Stimulated activated CD4-positive, alpha-beta T cell treated with anti-CD3 and anti-CD28 coated beads, Interleukin-2, amount 100 ng/mL, for 24 hours (primary cell): ENCODE results near the gene PADI6.
A peak's percentile ranks its signal among the peaks of the same experiment; 100 is the strongest.
"Not testable (repeated sequence)": the region's sequence is repeated elsewhere in the genome, so short reads cannot be mapped to it uniquely, and the experiment has no call there.

Experiments
- DNase-seq, 2 donors: peaks; one replicate each; pipeline ENCODE4 v3.0.0-alpha.2; 2020

PADI6 gene

GRCh38 chr1:17405898-17406759 is 34.1 kb downstream of the PADI6 start:
- peak; percentile 38 to 56 for DNase-seq

- not testable (repeated sequence) for DNase-seq
These were observed 34.9 kb downstream of the PADI6 start for GRCh38 chr1:17406760-17407475.

GRCh38 chr1:17407786-17408514 is 36.0 kb downstream of the PADI6 start:
- not testable (repeated sequence) for DNase-seq

- no peak for DNase-seq
These were observed 37.4 kb downstream of the PADI6 start for GRCh38 chr1:17409391-17409811.

GRCh38 chr1:17412093-17412870 is 40.3 kb downstream of the PADI6 start:
- no peak for DNase-seq

GRCh38 chr1:17414022-17414421 is 42.0 kb downstream of the PADI6 start:
- DNase-seq: no peak

- DNase-seq: no peak
These were observed 44.4 kb downstream of the PADI6 start for GRCh38 chr1:17416389-17416788.

- DNase-seq: peak; percentile 70 to 72
These were observed 47.8 kb downstream of the PADI6 start for GRCh38 chr1:17419626-17420328.

- no peak for DNase-seq
These were observed 48.5 kb downstream of the PADI6 start for GRCh38 chr1:17420391-17420918.

GRCh38 chr1:17422461-17422860 is 50.5 kb downstream of the PADI6 start:
- no peak for DNase-seq

GRCh38 chr1:17423781-17424245 is 51.8 kb downstream of the PADI6 start:
- no peak for DNase-seq

- DNase-seq: no peak
These were observed 54.0 kb downstream of the PADI6 start for GRCh38 chr1:17425806-17426600.

- DNase-seq: no peak
These were observed 56.0 kb downstream of the PADI6 start for GRCh38 chr1:17427696-17428660.

- DNase-seq: no peak
These were observed 57.2 kb downstream of the PADI6 start for GRCh38 chr1:17429183-17429582.

- no peak for DNase-seq
These were observed 60.4 kb downstream of the PADI6 start for GRCh38 chr1:17432412-17432811.

GRCh38 chr1:17433261-17433660 is 61.3 kb downstream of the PADI6 start:
- DNase-seq: no peak

- DNase-seq: no peak
These were observed 62.0 kb downstream of the PADI6 start for GRCh38 chr1:17434016-17434415.

- DNase-seq: no peak
These were observed 62.6 kb downstream of the PADI6 start for GRCh38 chr1:17434601-17435000.
